HepG2 (cell line): ENCODE data around the gene CCDC177. TPM values are rescaled to one million over a fixed set of nuclear protein-coding genes. Genes with fewer than 3 reads are reported as not detected.

Source experiments
- CEBPB ChIP-seq: IDR thresholded peaks from 2 replicates; pipeline ENCODE4 v1.6.1; 2011; ENCODE audit warnings: low read depth, low read length, improper control_type of control experiment, borderline replicate concordance
- DDIT3 ChIP-seq: sonication (generic); formaldehyde crosslinking; IDR thresholded peaks from 2 replicates; pipeline ENCODE4 v1.4.0; 2020; ENCODE audit warnings: mild to moderate bottlenecking, missing genetic modification reagents
- GTF2F1 ChIP-seq: fragments of 150-350 bp; IDR thresholded peaks from 2 replicates; pipeline ENCODE4 v1.6.1; 2014; ENCODE audit warnings: low read length
- POLR2A ChIP-seq, 2 experiments: IDR thresholded peaks; 2 replicates each; pipeline ENCODE4 v1.6.1; 2011; ENCODE audit warnings: low read depth in 2 of 2, low read length in 2 of 2, mild to moderate bottlenecking in 1 of 2, moderate library complexity in 1 of 2; ENCODE audit not compliant: insufficient read depth in 1 of 2
- RBM22 ChIP-seq: fragments of 200-400 bp; formaldehyde crosslinking; optimal IDR thresholded peaks from 2 replicates; pipeline ENCODE3; 2017; ENCODE audit warnings: mild to moderate bottlenecking, low read length, moderate library complexity
- SMAD9 ChIP-seq: sonication (generic); formaldehyde crosslinking; IDR thresholded peaks from 2 replicates; pipeline ENCODE4 v1.5.1; 2020; ENCODE audit warnings: mild to moderate bottlenecking, missing genetic modification reagents
- TCF12 ChIP-seq, 2 experiments: fragments of 450-650 bp in 1 of 2; sonication (generic) in 1 of 2; formaldehyde crosslinking in 1 of 2; IDR thresholded peaks; 2 replicates each; pipeline versions ENCODE4 v1.6.1 to v1.8.0; 2017 to 2022; ENCODE audit warnings: antibody characterized with exemption in 1 of 2, mild to moderate bottlenecking in 1 of 2, missing genetic modification reagents in 1 of 2, moderate library complexity in 1 of 2
- THAP9 ChIP-seq: sonication (generic); formaldehyde crosslinking; IDR thresholded peaks from 2 replicates; pipeline ENCODE4; 2020; ENCODE audit warnings: missing genetic modification reagents, mild to moderate bottlenecking, borderline replicate concordance
- TIGD3 ChIP-seq: sonication (generic); formaldehyde crosslinking; IDR thresholded peaks from 2 replicates; pipeline ENCODE4 v1.5.1; 2020; ENCODE audit warnings: mild to moderate bottlenecking, missing genetic modification reagents, borderline replicate concordance
- ZNF234 ChIP-seq: sonication (generic); formaldehyde crosslinking; conservative IDR thresholded peaks from 2 replicates; pipeline ENCODE4 v1.5.1; 2020; ENCODE audit warnings: mild to moderate bottlenecking, missing genetic modification reagents
- ZNF598 ChIP-seq: sonication (generic); formaldehyde crosslinking; IDR thresholded peaks from 2 replicates; pipeline ENCODE4 v1.5.1; 2020; ENCODE audit warnings: mild to moderate bottlenecking, missing genetic modification reagents, borderline replicate concordance
- ZNF619 ChIP-seq: sonication (generic); formaldehyde crosslinking; IDR thresholded peaks from 2 replicates; pipeline ENCODE4 v1.4.0; 2020; ENCODE audit warnings: mild to moderate bottlenecking, missing genetic modification reagents
- ZNF710 ChIP-seq: sonication (generic); formaldehyde crosslinking; IDR thresholded peaks from 2 replicates; pipeline ENCODE4 v1.5.0; 2020; ENCODE audit warnings: mild to moderate bottlenecking, missing genetic modification reagents, borderline replicate concordance
- ZNF816 ChIP-seq: sonication (generic); formaldehyde crosslinking; IDR thresholded peaks from 2 replicates; pipeline ENCODE4 v1.8.0; 2022; ENCODE audit warnings: missing genetic modification reagents, mild to moderate bottlenecking, borderline replicate concordance
- polyA plus RNA-seq, 8 experiments: library from polyadenylated mRNA; depleted of rRNA in 3 of 8; stranded (reverse) in 7 of 8; unstranded in 1 of 8; fragments of >200 nt; fragmentation: Illumina TruSeq in 4 of 8; extraction: Trizol in 4 of 8; gene quantifications; 2 replicates each; pipeline versions ENCODE4 v1.2.1 to v1.2.3, GENCODE V29; 2011 to 2016; ENCODE audit warnings: low read depth in 4 of 8, missing spikeins in 1 of 8, mixed read lengths in 1 of 8; ENCODE audit not compliant: insufficient read depth in 1 of 8
- total RNA-seq, 5 experiments: library from RNA; depleted of rRNA; stranded (reverse); fragments of >200 nt; fragmentation: Illumina TruSeq; extraction: Trizol; gene quantifications; 2 replicates each; pipeline ENCODE4 v1.2.3, GENCODE V29; 2016; ENCODE audit warnings: low read depth in 1 of 5
- TF ChIP-seq, protein P1 (sequence below): sonication (generic); formaldehyde crosslinking; IDR thresholded peaks from 2 replicates; pipeline ENCODE4 v1.8.0; 2022; ENCODE audit warnings: missing genetic modification reagents, mild to moderate bottlenecking, inconsistent platforms, borderline replicate concordance
- TF ChIP-seq, protein P2 (sequence below): sonication (generic); formaldehyde crosslinking; IDR thresholded peaks from 2 replicates; pipeline ENCODE4 v1.8.0; 2022; ENCODE audit warnings: missing genetic modification reagents, mild to moderate bottlenecking, moderate library complexity, borderline replicate concordance
- TF ChIP-seq, protein P3 (sequence below): sonication (generic); formaldehyde crosslinking; IDR thresholded peaks from 2 replicates; pipeline ENCODE4 v1.4.0; 2020; ENCODE audit warnings: missing genetic modification reagents

Gene CCDC177
- total and polyA plus RNA-seq, 2 of the 13 experiments (the other 11 are each of a cell fraction or from before 2014, with no cell fraction given): not detected

- no peak for TF ChIP-seq SMAD9 (CRISPR knock-in tag)
- no peak for TF ChIP-seq TIGD3
- TF ChIP-seq, protein P1, sequence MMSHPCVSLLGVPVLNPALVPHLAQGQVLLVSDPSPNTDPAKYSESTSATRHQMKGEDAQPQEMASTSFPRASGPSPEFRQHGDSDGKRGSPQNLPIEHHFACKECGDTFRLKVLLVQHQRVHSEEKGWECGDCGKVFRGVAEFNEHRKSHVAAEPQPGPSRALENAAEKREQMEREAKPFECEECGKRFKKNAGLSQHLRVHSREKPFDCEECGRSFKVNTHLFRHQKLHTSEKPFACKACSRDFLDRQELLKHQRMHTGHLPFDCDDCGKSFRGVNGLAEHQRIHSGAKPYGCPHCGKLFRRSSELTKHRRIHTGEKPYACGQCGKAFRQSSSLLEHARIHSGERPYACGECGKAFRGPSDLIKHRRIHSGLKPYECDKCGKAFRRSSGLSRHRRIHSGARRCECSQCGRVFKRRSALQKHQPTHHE (CRISPR knock-in tag): no peak
- TF ChIP-seq ZNF598 (CRISPR knock-in tag): 0 out of 2 replicates have a peak, but pooled peaks have one; percentile 51
- TF ChIP-seq, protein P2, sequence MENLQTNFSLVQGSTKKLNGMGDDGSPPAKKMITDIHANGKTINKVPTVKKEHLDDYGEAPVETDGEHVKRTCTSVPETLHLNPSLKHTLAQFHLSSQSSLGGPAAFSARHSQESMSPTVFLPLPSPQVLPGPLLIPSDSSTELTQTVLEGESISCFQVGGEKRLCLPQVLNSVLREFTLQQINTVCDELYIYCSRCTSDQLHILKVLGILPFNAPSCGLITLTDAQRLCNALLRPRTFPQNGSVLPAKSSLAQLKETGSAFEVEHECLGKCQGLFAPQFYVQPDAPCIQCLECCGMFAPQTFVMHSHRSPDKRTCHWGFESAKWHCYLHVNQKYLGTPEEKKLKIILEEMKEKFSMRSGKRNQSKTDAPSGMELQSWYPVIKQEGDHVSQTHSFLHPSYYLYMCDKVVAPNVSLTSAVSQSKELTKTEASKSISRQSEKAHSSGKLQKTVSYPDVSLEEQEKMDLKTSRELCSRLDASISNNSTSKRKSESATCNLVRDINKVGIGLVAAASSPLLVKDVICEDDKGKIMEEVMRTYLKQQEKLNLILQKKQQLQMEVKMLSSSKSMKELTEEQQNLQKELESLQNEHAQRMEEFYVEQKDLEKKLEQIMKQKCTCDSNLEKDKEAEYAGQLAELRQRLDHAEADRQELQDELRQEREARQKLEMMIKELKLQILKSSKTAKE: peak; percentile 39; the same call in 1 of the 2 replicates
- TF ChIP-seq DDIT3 (CRISPR knock-in tag): no peak
- no peak for TF ChIP-seq POLR2A (IDR thresholded peaks at IDR 0.05; ENCODE audit: insufficient read depth in 1 of 2, low read depth in 2 of 2, low read length in 2 of 2)
- TF ChIP-seq RBM22: no peak
- no peak for TF ChIP-seq ZNF816 (CRISPR knock-in tag)
- TF ChIP-seq, protein P3, sequence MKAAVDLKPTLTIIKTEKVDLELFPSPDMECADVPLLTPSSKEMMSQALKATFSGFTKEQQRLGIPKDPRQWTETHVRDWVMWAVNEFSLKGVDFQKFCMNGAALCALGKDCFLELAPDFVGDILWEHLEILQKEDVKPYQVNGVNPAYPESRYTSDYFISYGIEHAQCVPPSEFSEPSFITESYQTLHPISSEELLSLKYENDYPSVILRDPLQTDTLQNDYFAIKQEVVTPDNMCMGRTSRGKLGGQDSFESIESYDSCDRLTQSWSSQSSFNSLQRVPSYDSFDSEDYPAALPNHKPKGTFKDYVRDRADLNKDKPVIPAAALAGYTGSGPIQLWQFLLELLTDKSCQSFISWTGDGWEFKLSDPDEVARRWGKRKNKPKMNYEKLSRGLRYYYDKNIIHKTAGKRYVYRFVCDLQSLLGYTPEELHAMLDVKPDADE: no peak
- TF ChIP-seq ZNF619 (CRISPR knock-in tag): no peak
- TF ChIP-seq ZNF234: no peak
- no peak for TF ChIP-seq GTF2F1
- TF ChIP-seq CEBPB: peak; percentile 99
- peak; percentile 84 for TF ChIP-seq ZNF710 (CRISPR knock-in tag)
- TF ChIP-seq THAP9: no peak
- TF ChIP-seq TCF12 (IDR thresholded peaks at IDR 0.05): no peak
- no peak for TF ChIP-seq TCF12 (CRISPR knock-in tag; IDR thresholded peaks at IDR 0.05)
Observed at GRCh38 chr14:69580009-69580577, 5.4 kb upstream of the CCDC177 start (continued).
